ENCODE data around the gene CHAF1A. TPM values are rescaled to one million over a fixed set of nuclear protein-coding genes. Genes with fewer than 3 reads are reported as not detected.

CHAF1A gene
- total RNA-seq, 4 donors from 2014 or later: 4.9 to 18.6 (median 8.1) TPM

GRCh38 chr19:4416268-4416667, 13.8 kb downstream of the CHAF1A start:
- no peak for DNase-seq (ENCODE audit: low spot score in 2 of 2)
- Histone ChIP-seq H3K27me3 (no peaks in the 10 kb centered on the region), H3K4me3 (no peak overlapping the region), H3K36me3 (peaks cover 0 to 18% (median 0%) of the 10 kb centered on the region in 3 donors), H3K9me3 (no peaks in the 10 kb centered on the region), H3K4me1 (peaks cover 0 to 13% (median 2%) of the 10 kb centered on the region in 4 donors), H3K27ac (no peak overlapping the region)
- TF ChIP-seq, protein P1, sequence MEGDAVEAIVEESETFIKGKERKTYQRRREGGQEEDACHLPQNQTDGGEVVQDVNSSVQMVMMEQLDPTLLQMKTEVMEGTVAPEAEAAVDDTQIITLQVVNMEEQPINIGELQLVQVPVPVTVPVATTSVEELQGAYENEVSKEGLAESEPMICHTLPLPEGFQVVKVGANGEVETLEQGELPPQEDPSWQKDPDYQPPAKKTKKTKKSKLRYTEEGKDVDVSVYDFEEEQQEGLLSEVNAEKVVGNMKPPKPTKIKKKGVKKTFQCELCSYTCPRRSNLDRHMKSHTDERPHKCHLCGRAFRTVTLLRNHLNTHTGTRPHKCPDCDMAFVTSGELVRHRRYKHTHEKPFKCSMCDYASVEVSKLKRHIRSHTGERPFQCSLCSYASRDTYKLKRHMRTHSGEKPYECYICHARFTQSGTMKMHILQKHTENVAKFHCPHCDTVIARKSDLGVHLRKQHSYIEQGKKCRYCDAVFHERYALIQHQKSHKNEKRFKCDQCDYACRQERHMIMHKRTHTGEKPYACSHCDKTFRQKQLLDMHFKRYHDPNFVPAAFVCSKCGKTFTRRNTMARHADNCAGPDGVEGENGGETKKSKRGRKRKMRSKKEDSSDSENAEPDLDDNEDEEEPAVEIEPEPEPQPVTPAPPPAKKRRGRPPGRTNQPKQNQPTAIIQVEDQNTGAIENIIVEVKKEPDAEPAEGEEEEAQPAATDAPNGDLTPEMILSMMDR (IDR thresholded peaks at IDR 0.05): no peak
- no peak for TF ChIP-seq POLR2A (IDR thresholded peaks at IDR 0.05)
- no peak for TF ChIP-seq EP300 (IDR thresholded peaks at IDR 0.05)
- WGBS, 2 donors: 89 to 92% methylated on average over 9 of the region's 9 CpGs

- no peaks in the 10 kb centered on the region for H3K27me3 ChIP-seq
- no peaks in the 10 kb centered on the region for H3K4me1 ChIP-seq
- H3K27ac ChIP-seq: no peak overlapping the region
- no peaks in the 10 kb centered on the region for H3K9me3 ChIP-seq
- H3K36me3 ChIP-seq: peaks cover 0 to 33% (median 0%) of the 10 kb centered on the region in 3 donors
- TF ChIP-seq EP300 (IDR thresholded peaks at IDR 0.05): no peak
- 85 to 88% methylated on average over 16 of the region's 16 CpGs for WGBS, 2 donors
- H3K4me3 ChIP-seq: no peak overlapping the region
- DNase-seq (ENCODE audit: low spot score in 2 of 2): no peak
These were observed 21.1 kb downstream of the CHAF1A start for GRCh38 chr19:4423416-4424126.

DNA sequence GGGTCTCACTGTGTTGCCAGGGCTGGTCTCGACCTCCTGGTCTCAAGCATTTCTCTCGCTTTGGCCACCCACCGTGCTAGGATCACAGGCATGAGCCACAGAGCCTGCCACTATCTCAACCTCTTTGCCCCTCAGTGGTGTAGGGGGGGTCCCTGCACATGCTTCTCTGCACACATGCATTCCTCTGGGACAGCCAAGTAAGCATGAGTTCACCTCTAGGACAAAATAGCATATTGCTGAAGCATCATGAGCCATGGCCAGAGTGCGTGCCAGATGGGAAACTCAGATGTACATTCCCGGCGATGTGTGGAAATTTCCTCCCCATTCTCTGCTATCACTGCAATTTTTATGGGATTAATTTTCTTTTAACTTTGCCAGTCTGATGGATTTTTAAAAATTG, 23.1 kb downstream of the CHAF1A start:
- DNase-seq (ENCODE audit: low spot score in 2 of 2): no peak
- Histone ChIP-seq H3K4me1 (no peaks in the 10 kb centered on the region), H3K27ac (no peak overlapping the region), H3K36me3 (peaks cover 0 to 51% (median 0%) of the 10 kb centered on the region in 3 donors), H3K4me3 (no peak overlapping the region), H3K9me3 (no peaks in the 10 kb centered on the region), H3K27me3 (no peaks in the 10 kb centered on the region)
- 88 to 89% methylated on average over 6 of the region's 6 CpGs for WGBS, 2 donors
- TF ChIP-seq POLR2A (IDR thresholded peaks at IDR 0.05): no peak
- TF ChIP-seq, protein P1 (IDR thresholded peaks at IDR 0.05): no peak
- no peak for TF ChIP-seq EP300 (IDR thresholded peaks at IDR 0.05)

DNA sequence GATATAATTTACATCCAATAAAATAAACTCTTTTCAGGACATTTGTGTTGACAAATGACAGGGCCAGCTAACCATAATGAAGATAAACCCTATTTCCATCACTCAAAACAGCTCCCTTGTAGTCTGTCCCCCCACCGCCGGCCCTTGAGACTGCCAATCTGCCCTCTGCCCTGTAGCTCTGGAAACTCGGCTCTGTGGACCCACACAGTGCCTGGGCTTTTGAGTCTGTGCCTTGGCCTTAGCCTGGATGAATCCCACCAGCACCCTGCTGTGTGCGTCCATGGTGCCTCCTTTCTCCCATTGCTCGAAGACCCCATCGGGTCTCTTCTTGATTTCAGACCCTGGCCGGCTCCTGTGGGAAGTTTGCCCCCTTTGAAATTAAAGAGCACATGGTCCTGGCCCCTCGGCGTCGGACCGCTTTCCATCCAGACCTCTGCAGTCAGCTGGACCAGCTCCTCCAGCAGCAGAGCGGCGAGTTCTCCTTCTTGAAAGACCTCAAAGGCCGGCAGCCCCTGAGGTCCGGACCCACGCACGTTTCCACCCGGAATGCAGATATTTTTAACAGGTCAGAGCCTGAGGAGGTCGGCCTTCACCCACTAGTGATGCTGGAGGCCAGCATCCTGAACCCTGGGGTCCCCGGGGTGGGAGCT, 26.0 kb downstream of the CHAF1A start:
- H3K9me3 ChIP-seq: no peaks in the 10 kb centered on the region
- whole genome bisulfite sequencing, 2 donors: 89% methylated on average over 20 of the region's 20 CpGs
- DNase-seq (ENCODE audit: low spot score in 2 of 2): no peak
- no peak overlapping the region for H3K4me3 ChIP-seq
- no peak overlapping the region for H3K27ac ChIP-seq
- H3K27me3 ChIP-seq: no peaks in the 10 kb centered on the region
- TF ChIP-seq, protein P1 (IDR thresholded peaks at IDR 0.05): no peak
- TF ChIP-seq POLR2A (IDR thresholded peaks at IDR 0.05): no peak
- TF ChIP-seq EP300 (IDR thresholded peaks at IDR 0.05): no peak
- no peaks in the 10 kb centered on the region for H3K4me1 ChIP-seq
- peaks cover 0 to 70% (median 0%) of the 10 kb centered on the region in 3 donors for H3K36me3 ChIP-seq

GRCh38 chr19:4429256-4429655, 26.8 kb downstream of the CHAF1A start:
- Histone ChIP-seq H3K27me3 (no peaks in the 10 kb centered on the region), H3K4me3 (no peak overlapping the region), H3K36me3 (peaks cover 0 to 70% (median 0%) of the 10 kb centered on the region in 3 donors), H3K27ac (no peak overlapping the region), H3K4me1 (no peaks in the 10 kb centered on the region), H3K9me3 (no peaks in the 10 kb centered on the region)
- DNase-seq (ENCODE audit: low spot score in 2 of 2): no peak
- TF ChIP-seq POLR2A (IDR thresholded peaks at IDR 0.05) (no peak), EP300 (IDR thresholded peaks at IDR 0.05) (no peak)
- TF ChIP-seq, protein P1 (IDR thresholded peaks at IDR 0.05): no peak
- 79 to 81% methylated on average over 15 to 16 of the region's 16 CpGs for WGBS, 2 donors

Data from tibial nerve (tissue), 4 donors.